ENCODE data around the gene OR8B4.
"Not testable (repeated sequence)": the region's sequence is repeated elsewhere in the genome, so short reads cannot be mapped to it uniquely, and the experiment has no call there.

OR8B4 gene

GRCh38 chr11:124403186-124403585 is 21.5 kb downstream of the OR8B4 start:
- not testable (repeated sequence) for DNase-seq

GRCh38 chr11:124402326-124402922 is 22.2 kb downstream of the OR8B4 start:
- DNase-seq, result peak; percentile 2 to 12

GRCh38 chr11:124398924-124399323 is 25.7 kb downstream of the OR8B4 start, which contains the start of gene OR8B3:
TSS of gene OR8B3 (minus strand) at chr11:124399024. CDS start at chr11:124397351, 1,673 bp downstream.
- DNase-seq, result no peak

DNA sequence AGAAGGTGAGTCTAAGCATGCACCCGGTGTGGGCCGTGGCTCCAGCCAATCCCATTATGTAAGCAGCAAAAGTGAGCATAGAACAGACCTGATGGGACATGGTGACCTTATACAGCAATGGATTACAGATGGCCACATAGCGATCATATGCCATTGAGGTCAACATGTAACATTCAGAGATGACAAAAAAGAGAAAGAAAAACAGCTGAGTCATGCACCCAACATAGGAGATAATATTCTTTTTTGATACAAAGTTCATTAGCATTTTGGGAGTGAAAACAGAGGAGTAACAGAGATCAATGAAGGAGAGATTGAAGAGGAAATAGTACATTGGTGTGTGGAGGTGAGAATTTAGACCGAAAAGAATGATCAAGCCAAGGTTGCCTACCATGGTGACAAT is 27.8 kb downstream of the OR8B4 start:
- DNase-seq, result not testable (repeated sequence)

DNA sequence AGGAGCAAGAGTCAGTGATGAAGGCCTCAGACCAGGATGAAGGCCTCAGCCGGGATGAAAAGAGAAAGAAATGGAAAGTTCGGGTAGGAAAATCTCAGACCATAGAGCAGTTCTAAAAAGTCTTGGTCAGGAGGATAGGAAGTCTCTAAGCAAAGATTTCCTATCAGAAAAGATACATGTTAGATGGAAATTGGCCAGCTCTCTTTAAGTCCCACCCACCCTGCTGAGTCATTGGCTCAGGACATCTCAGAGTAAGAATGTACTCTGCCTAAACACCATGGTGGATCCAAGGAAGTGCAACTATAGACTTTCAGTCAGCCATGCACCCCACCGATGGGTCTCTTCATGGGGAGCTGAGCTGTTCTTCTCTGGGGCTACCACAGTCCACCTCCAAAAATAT is 30.3 kb downstream of the OR8B4 start:
- no peak for DNase-seq

DNA sequence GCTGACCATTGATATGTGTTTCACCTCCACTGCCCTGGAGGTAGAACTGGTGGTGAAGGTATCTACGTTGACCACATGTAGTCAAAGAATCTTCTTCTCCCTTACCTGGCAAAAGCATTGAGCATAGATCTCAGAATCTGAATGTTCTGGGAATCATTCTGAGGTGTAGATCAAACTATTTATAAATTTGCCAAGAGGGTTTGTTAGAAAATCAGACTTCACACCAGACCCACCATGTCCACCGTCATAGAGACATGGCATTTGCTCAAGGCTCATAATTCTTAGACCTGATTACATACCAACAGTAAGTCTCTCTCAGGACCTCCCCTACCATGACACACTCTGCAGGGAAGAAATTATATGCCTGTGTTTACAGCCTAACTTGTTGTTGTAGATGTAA is 40.3 kb downstream of the OR8B4 start, which contains the start of gene OR8B2:
TSS of gene OR8B2 (minus strand) at position 101 of the 400 bp plus-strand sequence. CDS start 1,156 bp downstream, outside the sequence.
- no peak for DNase-seq

GRCh38 chr11:124382857-124383256 is 41.8 kb downstream of the OR8B4 start:
- not testable (repeated sequence) for DNase-seq

DNA sequence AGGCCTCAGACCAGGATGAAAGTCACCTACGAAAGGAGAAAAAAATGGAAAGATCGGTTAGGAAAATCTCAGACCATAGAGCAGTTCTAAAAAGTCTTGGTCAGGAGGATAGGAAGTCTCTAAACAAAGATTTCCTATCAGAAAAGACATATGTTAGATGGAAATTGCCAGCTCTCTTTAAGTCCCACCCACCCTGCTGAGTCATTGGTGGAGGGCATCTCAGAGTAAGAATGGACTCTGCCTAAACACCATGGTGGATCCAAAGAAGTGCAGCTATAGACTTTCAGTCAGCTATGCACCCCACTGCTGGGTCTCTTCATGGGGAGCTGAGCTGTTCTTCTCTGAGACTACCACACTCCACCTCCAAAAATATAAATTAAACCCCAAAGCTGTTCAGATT is 44.1 kb downstream of the OR8B4 start:
- DNase-seq, result no peak

DNA sequence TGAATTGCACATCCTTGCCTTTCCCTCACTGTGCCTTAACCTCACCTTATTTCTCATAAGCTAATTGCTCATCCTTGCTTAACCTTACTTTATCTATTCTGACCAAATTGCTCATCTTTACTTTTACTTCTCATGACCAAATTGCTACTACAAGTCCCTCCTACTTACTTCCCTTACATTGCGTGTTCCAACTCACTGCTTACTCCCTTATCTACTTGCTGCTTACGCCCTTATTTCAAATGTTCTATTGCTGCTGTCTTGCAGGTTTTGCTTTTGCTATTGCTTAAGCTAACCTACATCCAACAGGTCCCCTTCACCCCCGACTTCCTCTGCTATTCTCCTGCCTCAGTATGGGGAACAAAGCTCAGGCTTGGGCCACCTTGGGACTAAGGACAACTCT is 48.4 kb downstream of the OR8B4 start:
- no peak for DNase-seq

Data from activated CD4-positive, alpha-beta T cell treated with anti-CD3 and anti-CD28 coated beads, Interleukin-2, amount 50 U/mL, for 4 hours (primary cell).